Natural killer cell (primary cell): ENCODE measurements around the gene KRTCAP3. TPM values are rescaled to one million over a fixed set of nuclear protein-coding genes. Genes with fewer than 3 reads are reported as not detected.

Experiments
- ATAC-seq, 3 donors: fragments of 150-1000 bp in 2 of 3; fragments of 200-7000 bp in 1 of 3; cut with Tn5 transposase; 1 replicate in 1 of 3; 2 replicates in 2 of 3; pipeline ENCODE4 v1.10.0; 2021; ENCODE audit warnings: mild to moderate bottlenecking in 2 of 3, moderate library complexity in 2 of 3
- DNase-seq, 2 donors: peaks; one replicate each; pipeline versions ENCODE4 v3.0.0 to v3.0.0-alpha.2; 2013 to 2021; ENCODE audit warnings: mixed read lengths in 1 of 2
- H3K27ac ChIP-seq: one replicate; pipeline ENCODE4 v1.5.1; 2013; ENCODE audit warnings: mild to moderate bottlenecking, low read length
- H3K27me3 ChIP-seq: one replicate; pipeline ENCODE4 v1.6.1; 2013; ENCODE audit warnings: low read length; ENCODE audit not compliant: control insufficient read depth, insufficient read depth
- H3K36me3 ChIP-seq: one replicate; pipeline ENCODE4 v1.6.1; 2013; ENCODE audit warnings: low read length; ENCODE audit not compliant: control insufficient read depth, insufficient read depth
- H3K4me1 ChIP-seq: one replicate; pipeline ENCODE4 v1.6.1; 2013; ENCODE audit warnings: low read length; ENCODE audit not compliant: control insufficient read depth, insufficient read depth
- H3K4me3 ChIP-seq: one replicate; pipeline ENCODE4 v1.5.1; 2013; ENCODE audit warnings: low read length
- H3K9me3 ChIP-seq: one replicate; pipeline ENCODE4 v1.6.1; 2013; ENCODE audit warnings: low read length; ENCODE audit not compliant: control insufficient read depth, insufficient read depth
- H3K27ac Mint-ChIP-seq, 2 donors: one replicate each; pipeline ENCODE4 v1.8.0; 2022; ENCODE audit warnings: mild to moderate bottlenecking in 2 of 2, mixed read lengths in 2 of 2, moderate library complexity in 1 of 2
- H3K27me3 Mint-ChIP-seq, 2 donors: one replicate each; pipeline ENCODE4 v1.8.0; 2022; ENCODE audit warnings: low read depth in 2 of 2, mixed read lengths in 2 of 2
- H3K36me3 Mint-ChIP-seq: one replicate; pipeline ENCODE4 v1.8.0; 2022; ENCODE audit warnings: mixed read lengths
- H3K4me1 Mint-ChIP-seq, 2 donors: one replicate each; pipeline ENCODE4 v1.8.0; 2022; ENCODE audit warnings: mixed read lengths in 2 of 2
- H3K4me3 Mint-ChIP-seq: one replicate; pipeline ENCODE4 v1.8.0; 2022; ENCODE audit warnings: mild to moderate bottlenecking, moderate library complexity, mixed read lengths
- H3K9me3 Mint-ChIP-seq, 2 donors: one replicate each; pipeline ENCODE4 v1.8.0; 2022; ENCODE audit warnings: mixed read lengths in 2 of 2
- WGBS: methylation state at CpG from one replicate; pipeline ENCODE4 v1.1.7; 2013; ENCODE audit warnings: missing lambda C conversion rate; ENCODE audit not compliant: insufficient coverage; 5-methylcytosine and 5-hydroxymethylcytosine counted together
- intact Hi-C: fragments of 100-400 bp; cut with micrococcal nuclease; formaldehyde crosslinking; loops from one replicate; pipeline ENCODE4 v1.14.2; 2022
- total RNA-seq, 4 donors: library from RNA; stranded (reverse); fragments of 120-200 nt in 1 of 4; gene quantifications; one replicate each; pipeline versions ENCODE4 v1.2.3 to v1.2.4, GENCODE V29; 2013 to 2022
- TF ChIP-seq, protein P1 (sequence below): fragments of 200-600 bp; IDR thresholded peaks from one replicate; pipeline ENCODE4 v1.8.0; 2022; ENCODE audit warnings: antibody characterized with exemption

Gene KRTCAP3
- total RNA-seq, 3 donors from 2014 or later (not counting 1 experiment from before 2014, with no cell fraction given) = 4.4 to 8.4 (median 5.1) TPM

DNA sequence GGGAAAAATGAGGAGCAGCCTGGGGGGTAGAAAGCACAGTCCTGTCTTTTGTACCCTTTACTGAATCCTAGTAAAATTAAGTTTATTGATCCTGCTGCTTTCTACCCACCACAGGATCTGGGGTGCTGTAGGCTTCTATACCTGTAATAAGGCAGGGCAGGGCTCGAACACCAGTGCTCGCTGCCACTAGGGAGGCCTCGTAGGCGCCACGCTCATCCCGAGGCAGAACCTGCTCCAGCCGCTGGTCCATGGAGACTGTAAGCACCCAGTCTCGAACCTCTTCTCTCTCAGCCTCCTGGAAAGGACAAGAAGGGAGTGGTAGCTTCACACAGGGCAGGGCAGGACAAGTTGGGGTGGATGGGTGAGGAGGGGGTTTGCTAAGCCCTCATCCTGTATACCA lies 3.0 kb downstream of the KRTCAP3 start:
- Mint-ChIP-seq H3K27me3 (no peaks in the 10 kb centered on the region), H3K27ac (no peak overlapping the region), H3K9me3 (no peaks in the 10 kb centered on the region), H3K4me3 (no peak overlapping the region), H3K36me3 (peaks cover 7% of the 10 kb centered on the region), H3K4me1 (peaks cover 0 to 6% of the 10 kb centered on the region in 2 donors)
- DNase-seq = no peak
- Histone ChIP-seq H3K27me3 (no peaks in the 10 kb centered on the region), H3K9me3 (no peaks in the 10 kb centered on the region), H3K27ac (no peak overlapping the region), H3K4me1 (no peaks in the 10 kb centered on the region), H3K4me3 (no peak overlapping the region), H3K36me3 (peaks cover 37% of the 10 kb centered on the region)
- intact Hi-C loops = no loop called here
- ATAC-seq = no peak
- WGBS = 97% methylated on average over 8 of the region's 8 CpGs
- TF ChIP-seq, protein P1, sequence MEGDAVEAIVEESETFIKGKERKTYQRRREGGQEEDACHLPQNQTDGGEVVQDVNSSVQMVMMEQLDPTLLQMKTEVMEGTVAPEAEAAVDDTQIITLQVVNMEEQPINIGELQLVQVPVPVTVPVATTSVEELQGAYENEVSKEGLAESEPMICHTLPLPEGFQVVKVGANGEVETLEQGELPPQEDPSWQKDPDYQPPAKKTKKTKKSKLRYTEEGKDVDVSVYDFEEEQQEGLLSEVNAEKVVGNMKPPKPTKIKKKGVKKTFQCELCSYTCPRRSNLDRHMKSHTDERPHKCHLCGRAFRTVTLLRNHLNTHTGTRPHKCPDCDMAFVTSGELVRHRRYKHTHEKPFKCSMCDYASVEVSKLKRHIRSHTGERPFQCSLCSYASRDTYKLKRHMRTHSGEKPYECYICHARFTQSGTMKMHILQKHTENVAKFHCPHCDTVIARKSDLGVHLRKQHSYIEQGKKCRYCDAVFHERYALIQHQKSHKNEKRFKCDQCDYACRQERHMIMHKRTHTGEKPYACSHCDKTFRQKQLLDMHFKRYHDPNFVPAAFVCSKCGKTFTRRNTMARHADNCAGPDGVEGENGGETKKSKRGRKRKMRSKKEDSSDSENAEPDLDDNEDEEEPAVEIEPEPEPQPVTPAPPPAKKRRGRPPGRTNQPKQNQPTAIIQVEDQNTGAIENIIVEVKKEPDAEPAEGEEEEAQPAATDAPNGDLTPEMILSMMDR = no peak

DNA sequence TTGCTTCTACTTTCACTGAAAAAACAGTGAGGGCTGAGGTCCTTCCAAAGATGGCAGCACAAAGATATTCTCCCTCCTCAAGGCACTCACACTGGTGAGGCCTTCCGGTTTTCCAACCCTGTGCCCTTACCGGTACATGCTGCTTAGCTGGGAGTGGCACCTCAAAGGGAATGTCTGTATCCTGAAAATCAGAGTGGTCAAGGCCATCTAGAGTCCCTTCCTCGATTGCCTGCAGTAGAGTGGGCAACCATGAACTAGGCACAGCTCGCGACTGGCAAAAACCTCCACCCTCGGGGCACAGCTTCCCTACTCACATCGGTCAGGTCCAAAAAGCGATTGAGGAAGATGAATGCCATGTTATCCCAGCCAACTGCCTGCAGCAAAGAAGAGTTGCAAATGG lies 3.4 kb downstream of the KRTCAP3 start:
- H3K36me3 ChIP-seq = peaks cover 32% of the 10 kb centered on the region
- no peaks in the 10 kb centered on the region for H3K27me3 Mint-ChIP-seq
- no peaks in the 10 kb centered on the region for H3K4me1 ChIP-seq
- H3K4me3 Mint-ChIP-seq = no peak overlapping the region
- H3K27ac Mint-ChIP-seq = no peak overlapping the region
- peaks cover 3% of the 10 kb centered on the region for H3K36me3 Mint-ChIP-seq
- H3K9me3 ChIP-seq = no peaks in the 10 kb centered on the region
- no peaks in the 10 kb centered on the region for H3K9me3 Mint-ChIP-seq
- H3K27me3 ChIP-seq = no peaks in the 10 kb centered on the region
- no peak for DNase-seq
- no peak overlapping the region for H3K27ac ChIP-seq
- H3K4me1 Mint-ChIP-seq = peaks cover 0 to 6% of the 10 kb centered on the region in 2 donors
- 99% methylated on average over 8 of the region's 8 CpGs for WGBS
- TF ChIP-seq, protein P1 = no peak
- ATAC-seq = no peak
- no peak overlapping the region for H3K4me3 ChIP-seq
- intact Hi-C loops = no loop called here

DNA sequence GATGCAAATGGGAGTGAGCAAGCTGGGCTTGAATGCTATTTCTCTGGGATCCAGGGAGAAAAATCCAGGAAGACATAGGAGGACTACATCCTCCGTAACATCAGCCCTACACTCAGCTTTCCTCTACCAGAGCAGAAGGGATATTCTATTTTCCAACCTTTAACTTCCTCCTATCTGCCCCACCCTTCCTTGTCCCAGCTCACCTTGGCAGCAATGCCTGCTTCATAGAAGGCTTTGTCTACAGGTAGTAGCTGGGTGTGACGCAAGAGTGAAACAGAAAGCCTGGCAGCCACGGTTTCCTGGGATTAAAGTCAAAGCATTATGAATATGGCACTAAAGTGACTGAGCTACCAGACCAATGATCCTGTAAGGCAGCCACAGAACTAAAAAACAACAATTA lies 3.9 kb downstream of the KRTCAP3 start:
- Mint-ChIP-seq H3K27ac (no peak overlapping the region), H3K4me3 (no peak overlapping the region), H3K36me3 (no peaks in the 10 kb centered on the region), H3K4me1 (peaks cover 0 to 6% of the 10 kb centered on the region in 2 donors), H3K9me3 (no peaks in the 10 kb centered on the region), H3K27me3 (no peaks in the 10 kb centered on the region)
- peaks cover 28% of the 10 kb centered on the region for H3K36me3 ChIP-seq
- H3K27me3 ChIP-seq = no peaks in the 10 kb centered on the region
- WGBS = 94% methylated on average over 3 of the region's 3 CpGs
- no peak overlapping the region for H3K27ac ChIP-seq
- intact Hi-C loops = no loop called here
- H3K4me3 ChIP-seq = no peak overlapping the region
- no peaks in the 10 kb centered on the region for H3K9me3 ChIP-seq
- H3K4me1 ChIP-seq = no peaks in the 10 kb centered on the region
- TF ChIP-seq, protein P1 = no peak
- no peak for DNase-seq
- ATAC-seq = no peak

DNA sequence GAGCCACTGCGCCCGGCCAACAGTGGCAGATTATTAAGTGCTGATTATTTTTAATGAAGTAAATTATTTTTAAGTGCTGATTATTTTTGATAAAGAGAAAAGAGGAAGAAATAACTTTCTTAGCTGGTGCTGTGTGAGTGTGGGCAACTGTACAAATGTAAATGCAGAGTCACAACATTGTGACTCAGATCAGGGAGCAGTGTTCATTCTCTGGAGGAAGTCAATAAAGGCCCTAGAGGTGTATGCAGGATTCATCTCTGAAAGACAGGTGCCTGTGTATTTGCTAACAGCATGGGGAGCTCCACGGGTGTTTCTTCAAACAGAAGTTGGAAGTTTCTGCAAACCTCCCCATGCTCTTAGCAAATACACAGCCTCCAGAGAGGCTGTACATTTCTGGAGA lies 6.2 kb downstream of the KRTCAP3 start:
- no peaks in the 10 kb centered on the region for H3K4me1 Mint-ChIP-seq
- Histone ChIP-seq H3K27me3 (no peaks in the 10 kb centered on the region), H3K9me3 (no peaks in the 10 kb centered on the region), H3K27ac (no peak overlapping the region), H3K4me3 (no peak overlapping the region), H3K4me1 (no peaks in the 10 kb centered on the region), H3K36me3 (peaks cover 23% of the 10 kb centered on the region)
- intact Hi-C loops = no loop called here
- no peaks in the 10 kb centered on the region for H3K36me3 Mint-ChIP-seq
- no peak overlapping the region for H3K27ac Mint-ChIP-seq
- WGBS = 100% methylated on average over 3 of the region's 3 CpGs
- no peak overlapping the region for H3K4me3 Mint-ChIP-seq
- TF ChIP-seq, protein P1 = no peak
- no peak for DNase-seq
- ATAC-seq = no peak
- no peaks in the 10 kb centered on the region for H3K9me3 Mint-ChIP-seq
- H3K27me3 Mint-ChIP-seq = no peaks in the 10 kb centered on the region
